ENCODE results near the gene ZNF628.

Gene ZNF628

DNA sequence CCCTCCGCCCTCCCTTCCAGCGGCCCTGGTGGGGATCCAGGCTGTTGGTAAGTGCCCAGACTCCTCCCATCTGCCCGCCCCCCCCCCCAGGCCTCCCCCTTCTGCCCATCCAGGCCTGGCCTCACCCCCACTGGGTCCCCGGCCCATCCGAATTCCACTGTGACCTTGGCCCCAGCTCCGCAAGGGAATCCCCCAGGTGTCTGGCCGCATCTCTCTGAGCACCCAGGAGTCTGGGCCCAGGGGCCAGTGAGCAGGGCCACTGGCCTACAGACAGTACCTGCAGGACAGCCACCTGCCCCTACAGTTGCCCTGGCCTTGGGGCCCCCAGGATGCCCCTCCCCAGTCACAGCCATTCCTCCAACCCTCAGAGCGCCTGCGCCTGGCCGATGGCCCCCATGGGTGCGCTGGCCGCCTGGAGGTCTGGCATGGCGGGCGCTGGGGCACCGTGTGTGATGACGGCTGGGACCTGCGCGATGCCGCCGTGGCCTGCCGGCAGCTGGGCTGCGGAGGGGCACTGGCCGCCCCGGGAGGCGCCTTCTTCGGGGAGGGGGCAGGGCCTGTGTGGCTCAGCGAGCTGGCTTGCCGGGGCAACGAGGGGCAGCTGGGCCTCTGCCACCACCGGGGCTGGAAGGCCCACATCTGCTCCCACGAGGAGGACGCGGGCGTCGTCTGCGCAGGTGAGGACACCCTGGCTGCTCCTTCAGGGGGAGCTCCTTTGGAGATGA is 12.7 kb downstream of the ZNF628 start:
- TF ChIP-seq GATA2 (IDR thresholded peaks at IDR 0.05; ENCODE audit: low read depth, low read length) (no peak), GATA3 (IDR thresholded peaks at IDR 0.05; ENCODE audit: low read depth, low read length) (no peak)

DNA sequence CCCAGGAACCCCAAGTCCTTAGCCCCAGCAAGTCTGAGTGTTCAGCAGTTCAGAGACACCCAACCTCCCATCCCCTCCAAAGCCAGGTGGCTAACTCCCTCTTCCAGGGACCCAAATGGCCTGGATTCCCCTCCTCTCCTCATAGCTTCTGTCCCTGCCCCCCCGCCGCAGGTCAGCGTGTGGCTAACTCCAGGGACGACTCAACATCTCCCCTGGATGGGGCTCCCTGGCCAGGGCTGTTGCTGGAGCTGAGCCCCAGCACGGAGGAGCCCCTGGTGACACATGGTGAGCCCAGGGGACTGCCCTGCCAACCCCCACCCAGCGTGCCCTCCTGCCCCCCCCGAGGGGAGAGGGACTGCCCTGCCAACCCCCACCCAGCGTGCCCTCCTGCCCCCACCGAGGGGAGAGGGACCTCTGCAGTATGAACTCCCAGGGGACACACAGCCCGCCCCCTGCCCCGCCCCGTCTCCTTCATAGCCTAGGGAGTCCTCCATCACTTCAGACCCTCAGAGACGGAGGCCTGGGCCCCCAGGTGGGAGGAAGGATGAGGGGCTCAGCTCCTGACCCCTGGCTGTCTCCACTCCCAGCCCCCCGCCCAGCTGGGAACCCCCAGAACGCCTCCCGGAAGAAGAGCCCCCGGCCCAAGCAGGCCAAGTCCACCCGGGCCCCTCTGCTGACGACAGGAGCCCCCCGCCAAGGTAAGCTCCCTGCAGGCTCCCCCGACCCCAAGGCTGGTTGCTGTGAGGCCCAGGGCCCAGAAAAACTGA is 13.5 kb downstream of the ZNF628 start:
- TF ChIP-seq GATA2 (IDR thresholded peaks at IDR 0.05; ENCODE audit: low read depth, low read length) (no peak), GATA3 (IDR thresholded peaks at IDR 0.05; ENCODE audit: low read depth, low read length) (no peak)

DNA sequence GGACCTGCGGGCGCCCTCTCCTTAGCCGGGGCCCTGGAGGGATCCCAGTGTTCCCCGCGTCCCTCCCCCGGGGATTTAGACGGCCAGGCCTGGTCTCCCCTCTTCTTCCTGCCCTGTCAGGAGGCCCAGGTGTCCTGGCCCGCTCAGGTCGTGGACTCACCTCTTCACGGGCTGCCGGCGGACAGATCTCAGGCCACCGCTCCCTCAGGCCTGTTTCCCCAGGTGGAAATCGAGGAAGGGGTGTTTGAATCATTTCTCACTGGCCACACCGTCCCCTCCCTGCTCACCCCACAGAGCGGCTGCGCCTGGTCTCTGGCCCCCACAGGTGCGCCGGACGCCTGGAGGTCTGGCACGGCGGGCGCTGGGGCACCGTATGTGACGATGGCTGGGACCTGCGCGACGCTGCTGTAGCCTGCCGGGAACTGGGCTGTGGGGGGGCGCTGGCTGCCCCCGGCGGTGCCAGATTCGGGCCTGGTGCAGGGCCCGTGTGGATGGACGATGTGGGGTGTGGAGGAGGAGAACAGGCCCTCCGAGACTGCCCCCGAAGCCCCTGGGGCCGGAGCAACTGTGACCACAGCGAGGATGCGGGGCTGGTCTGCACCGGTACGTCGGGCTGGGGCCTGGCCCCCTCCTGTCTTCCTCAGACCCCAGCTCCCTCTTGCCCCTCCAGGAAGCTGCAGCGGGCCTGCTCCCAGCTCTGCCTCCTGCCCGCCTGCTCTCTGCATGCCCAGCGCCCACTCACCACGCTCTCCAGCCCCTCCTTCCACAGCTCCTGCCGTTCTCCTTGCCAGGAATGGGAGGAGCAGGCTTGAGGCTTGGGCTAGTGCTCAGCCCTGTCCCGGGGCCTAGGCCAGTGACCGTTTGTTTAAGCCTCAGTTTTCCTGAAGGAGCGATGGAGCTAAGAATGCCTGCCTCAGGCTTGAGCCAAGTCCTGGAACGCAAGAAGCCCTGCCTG is 14.3 kb downstream of the ZNF628 start:
- TF ChIP-seq GATA2 (IDR thresholded peaks at IDR 0.05; ENCODE audit: low read depth, low read length) (no peak), GATA3 (IDR thresholded peaks at IDR 0.05; ENCODE audit: low read depth, low read length) (no peak)

- no peak for TF ChIP-seq GATA2 (IDR thresholded peaks at IDR 0.05; ENCODE audit: low read depth, low read length)
- TF ChIP-seq GATA3 (IDR thresholded peaks at IDR 0.05; ENCODE audit: low read depth, low read length), result no peak
Measured at GRCh38 chr19:55491546-55492360, 15.3 kb downstream of the ZNF628 start.

DNA sequence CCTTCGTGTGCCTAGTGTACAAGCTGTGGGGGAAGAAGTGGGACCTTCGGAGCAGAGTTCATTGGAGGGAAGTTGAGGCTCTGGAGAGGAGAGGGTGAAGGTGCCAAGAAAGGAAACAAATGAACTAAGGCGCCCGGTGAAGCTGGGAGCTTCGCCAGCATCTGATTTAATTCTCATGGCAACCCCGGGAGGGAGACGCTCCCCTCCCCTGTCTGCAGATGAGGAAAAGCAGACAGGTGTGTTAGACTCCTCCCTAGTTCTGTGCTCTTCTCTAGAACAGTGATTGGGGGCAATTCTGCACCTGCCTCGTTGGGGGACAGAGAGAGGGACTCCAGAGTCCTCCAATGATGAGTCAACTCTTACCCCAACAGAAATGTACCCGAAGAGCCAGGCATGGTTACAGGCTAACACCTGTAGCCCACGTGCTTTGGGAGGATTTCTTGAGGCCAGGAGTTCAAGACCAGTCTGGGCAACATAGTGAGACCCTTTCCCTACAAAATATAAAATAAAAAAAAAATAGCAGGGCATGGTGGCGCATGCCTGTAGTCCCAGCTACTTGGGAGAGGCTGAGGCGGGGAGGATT is 16.0 kb downstream of the ZNF628 start:
- no peak for TF ChIP-seq GATA3 (IDR thresholded peaks at IDR 0.05; ENCODE audit: low read depth, low read length)

DNA sequence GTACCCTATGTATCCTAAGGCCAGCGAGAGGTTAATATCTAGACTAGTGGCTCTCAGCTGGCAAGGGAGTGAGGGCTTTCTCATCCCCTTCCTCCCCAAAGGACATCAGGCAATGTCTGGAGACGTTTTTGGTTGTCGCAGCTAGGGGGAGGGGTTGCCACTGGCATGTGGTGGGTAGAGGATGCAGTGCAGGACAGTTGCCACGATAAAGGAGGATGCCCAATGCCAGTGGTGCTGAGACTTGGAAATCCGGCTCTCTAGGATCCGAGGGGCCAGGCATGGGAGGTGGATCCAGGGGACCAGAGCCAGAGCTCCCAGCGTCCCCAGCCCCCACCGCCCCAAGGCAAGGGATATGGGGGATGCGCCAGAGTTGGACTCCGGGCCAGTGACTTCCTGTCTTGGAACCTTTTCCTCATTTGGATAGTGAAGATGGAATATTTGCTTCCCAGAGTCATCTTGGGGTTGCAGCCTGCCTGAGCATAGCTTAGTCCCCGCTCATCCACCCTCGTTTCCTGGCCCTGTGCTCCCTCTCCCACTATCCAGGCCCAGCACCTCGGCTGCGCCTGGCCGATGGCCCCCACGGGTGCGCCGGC is 16.7 kb downstream of the ZNF628 start:
- TF ChIP-seq GATA2 (IDR thresholded peaks at IDR 0.05; ENCODE audit: low read depth, low read length) (no peak), GATA3 (IDR thresholded peaks at IDR 0.05; ENCODE audit: low read depth, low read length) (no peak)

DNA sequence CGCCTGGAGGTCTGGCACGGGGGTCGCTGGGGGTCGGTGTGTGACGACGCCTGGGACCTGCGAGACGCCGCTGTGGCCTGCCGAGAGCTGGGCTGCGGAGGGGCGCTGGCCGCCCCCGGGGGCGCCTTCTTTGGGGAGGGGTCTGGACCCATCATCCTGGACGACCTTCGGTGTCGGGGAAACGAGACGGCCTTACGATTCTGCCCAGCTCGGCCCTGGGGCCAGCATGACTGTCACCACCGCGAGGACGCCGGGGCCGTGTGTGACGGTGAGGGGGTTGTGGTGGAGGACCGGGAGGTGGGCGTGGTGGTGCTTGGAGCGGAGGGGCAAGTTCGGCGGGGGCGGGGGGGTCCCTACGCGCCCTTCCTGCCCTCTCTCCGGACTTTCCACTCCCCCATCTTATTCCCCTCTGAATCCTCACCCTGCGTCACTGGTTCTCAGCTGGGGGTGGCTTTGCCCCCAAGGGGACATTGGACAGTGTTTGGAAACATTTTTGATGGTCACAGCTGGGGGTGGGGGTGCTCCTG is 17.3 kb downstream of the ZNF628 start:
- no peak for TF ChIP-seq GATA2 (IDR thresholded peaks at IDR 0.05; ENCODE audit: low read depth, low read length)
- TF ChIP-seq GATA3 (IDR thresholded peaks at IDR 0.05; ENCODE audit: low read depth, low read length), result no peak

DNA sequence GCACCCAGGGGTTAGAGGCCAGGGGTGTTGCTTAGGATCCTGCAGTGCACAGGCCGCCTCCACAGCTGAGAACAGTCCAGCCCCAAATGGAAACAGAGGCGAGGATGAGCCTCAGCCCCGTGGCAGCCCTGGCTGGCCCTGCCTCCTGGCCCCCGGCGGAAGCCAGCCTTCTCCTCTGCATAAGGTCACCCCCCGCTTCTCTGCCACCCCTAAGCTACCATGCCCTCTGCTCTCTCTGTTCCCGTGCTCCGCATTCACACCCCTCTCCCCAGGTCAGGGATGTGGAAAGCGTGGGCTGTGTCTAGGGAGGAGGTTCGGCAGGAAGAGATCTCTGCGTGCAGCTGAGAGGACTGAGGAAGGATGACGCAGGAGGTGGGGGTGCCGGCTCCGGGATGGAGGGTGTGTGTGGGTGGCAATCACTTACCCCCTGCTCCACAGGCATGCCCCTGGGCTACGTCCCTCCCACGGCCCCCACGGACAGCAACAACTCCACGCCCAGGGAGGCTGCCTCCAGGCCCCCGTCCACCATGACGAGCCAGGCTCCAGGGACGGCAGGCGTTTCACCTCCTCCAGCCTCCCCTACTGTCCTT is 17.9 kb downstream of the ZNF628 start:
- TF ChIP-seq GATA2 (IDR thresholded peaks at IDR 0.05; ENCODE audit: low read depth, low read length) (no peak), GATA3 (IDR thresholded peaks at IDR 0.05; ENCODE audit: low read depth, low read length) (no peak)

- TF ChIP-seq GATA3 (IDR thresholded peaks at IDR 0.05; ENCODE audit: low read depth, low read length) (no peak), GATA2 (IDR thresholded peaks at IDR 0.05; ENCODE audit: low read depth, low read length) (no peak)
Measured at GRCh38 chr19:55495646-55496349, 19.4 kb downstream of the ZNF628 start.

- TF ChIP-seq GATA3 (IDR thresholded peaks at IDR 0.05; ENCODE audit: low read depth, low read length) (no peak), GATA2 (IDR thresholded peaks at IDR 0.05; ENCODE audit: low read depth, low read length) (no peak)
Measured at GRCh38 chr19:55497763-55498162, 21.3 kb downstream of the ZNF628 start.

DNA sequence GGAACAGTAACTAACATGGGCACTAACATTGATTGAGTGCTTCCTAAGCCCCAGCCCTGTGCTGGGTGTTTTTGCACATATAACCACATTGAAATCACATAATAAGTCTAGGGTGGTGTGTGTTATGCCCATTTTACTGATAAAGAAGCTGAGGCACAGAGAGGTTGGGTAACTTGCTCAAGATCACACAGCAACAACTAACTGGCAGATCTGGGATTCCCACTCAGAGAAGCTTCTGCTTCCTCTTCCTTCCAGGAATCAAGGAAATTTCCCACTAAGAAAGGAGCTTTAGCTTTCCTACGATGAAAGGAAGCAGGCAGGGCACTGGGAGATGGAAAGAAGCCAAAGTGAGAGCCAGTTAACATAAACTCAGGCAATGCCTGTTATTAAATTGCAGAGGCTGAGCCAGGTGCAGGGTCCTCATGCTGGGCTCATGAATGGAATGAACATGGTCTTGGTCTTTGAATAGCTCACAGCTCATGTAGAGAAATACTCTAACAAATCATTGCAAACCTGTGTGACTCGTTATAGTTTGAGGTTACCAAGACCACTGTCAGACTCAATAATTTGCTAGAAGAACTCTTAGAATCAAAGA is 21.9 kb downstream of the ZNF628 start:
- TF ChIP-seq GATA2 (IDR thresholded peaks at IDR 0.05; ENCODE audit: low read depth, low read length) (no peak), GATA3 (IDR thresholded peaks at IDR 0.05; ENCODE audit: low read depth, low read length) (no peak)
